IMR-90 (cell line): ENCODE measurements around the gene MYH9. TPM values are rescaled to one million over a fixed set of nuclear protein-coding genes. Genes with fewer than 3 reads are reported as not detected.
A peak's percentile ranks its signal among the peaks of the same experiment; 100 is the strongest.

Source experiments
- ATAC-seq: fragments of 200-7000 bp; cut with Tn5 transposase; 2 replicates; pipeline ENCODE4 v1.9.1; 2020; ENCODE audit warnings: low read depth, mild to moderate bottlenecking, moderate library complexity
- BruUV-seq: library from RNA; stranded (reverse); fragments of 400-500 nt; replicated peaks from 2 replicates; lab custom pipeline; 2021; lab: Mats Ljungman, UMichigan
- CTCF ChIA-PET: fragments of 300-600 bp; formaldehyde crosslinking; extraction: SDS; loops from one replicate; lab custom pipeline; 2021; ENCODE audit warnings: antibody characterized with exemption; lab: Yijun Ruan, JAX
- POLR2A ChIA-PET: fragments of 300-600 bp; sonication (Branson Sonifier 250); formaldehyde crosslinking; loops from one replicate; lab custom pipeline; 2022; ENCODE audit warnings: antibody characterized with exemption; ENCODE audit not compliant: unreplicated experiment; lab: Charles Lee
- DNase-seq: peaks from one replicate; pipeline ENCODE4 v3.0.0; 2013
- H2AFZ ChIP-seq: replicated peaks from 2 replicates; pipeline ENCODE3; 2013; ENCODE audit warnings: low read length, mild to moderate bottlenecking; ENCODE audit not compliant: poor library complexity
- H2AK5ac ChIP-seq: 2 replicates; pipeline ENCODE4 v1.6.1; 2013; ENCODE audit warnings: low read depth, low read length, inconsistent platforms
- H2AK9ac ChIP-seq: replicated peaks from 2 replicates; pipeline ENCODE3; 2013; ENCODE audit warnings: mild to moderate bottlenecking, low read depth, low read length, moderate library complexity; ENCODE audit not compliant: poor library complexity
- H2BK120ac ChIP-seq: 2 replicates; pipeline ENCODE4 v1.6.1; 2013; ENCODE audit warnings: low read depth, low read length, inconsistent platforms
- H2BK15ac ChIP-seq: 3 replicates; pipeline ENCODE4 v1.6.1; 2013; ENCODE audit warnings: low read depth, low read length, inconsistent platforms
- H2BK20ac ChIP-seq: 2 replicates; pipeline ENCODE4 v1.6.1; 2013; ENCODE audit warnings: low read depth, mild to moderate bottlenecking, inconsistent platforms, low read length, moderate library complexity
- H2BK5ac ChIP-seq: 2 replicates; pipeline ENCODE4 v1.6.1; 2013; ENCODE audit warnings: mild to moderate bottlenecking, low read depth, low read length, inconsistent platforms; ENCODE audit not compliant: poor library complexity, severe bottlenecking
- H3K14ac ChIP-seq: replicated peaks from 2 replicates; pipeline ENCODE4 v1.6.1; 2013; ENCODE audit warnings: low read depth, low read length, inconsistent platforms
- H3K18ac ChIP-seq: 2 replicates; pipeline ENCODE4 v1.6.1; 2013; ENCODE audit warnings: low read depth, low read length, control low read depth
- H3K23ac ChIP-seq: 2 replicates; pipeline ENCODE4 v1.6.1; 2013; ENCODE audit warnings: low read depth, low read length, inconsistent platforms
- H3K27ac ChIP-seq: 2 replicates; pipeline ENCODE4 v1.5.1; 2013; ENCODE audit warnings: mild to moderate bottlenecking, control low read depth, low read length; ENCODE audit not compliant: insufficient read depth
- H3K27me3 ChIP-seq: 2 replicates; pipeline ENCODE4 v1.6.1; 2013; ENCODE audit warnings: low read length; ENCODE audit not compliant: control insufficient read depth, insufficient read depth
- H3K36me3 ChIP-seq: 2 replicates; pipeline ENCODE4 v1.6.1; 2013; ENCODE audit warnings: low read length, mixed read lengths; ENCODE audit not compliant: control insufficient read depth, insufficient read depth
- H3K4ac ChIP-seq: 2 replicates; pipeline ENCODE4 v1.6.1; 2013; ENCODE audit warnings: low read depth, low read length, inconsistent platforms
- H3K4me1 ChIP-seq: 2 replicates; pipeline ENCODE4 v1.6.1; 2013; ENCODE audit warnings: low read length, mixed read lengths; ENCODE audit not compliant: control insufficient read depth, insufficient read depth
- H3K4me2 ChIP-seq: 2 replicates; pipeline ENCODE4 v1.6.1; 2013; ENCODE audit warnings: low read depth, mild to moderate bottlenecking, control low read depth, low read length, moderate library complexity
- H3K4me3 ChIP-seq: 2 replicates; pipeline ENCODE4 v1.5.1; 2013; ENCODE audit warnings: low read depth, mild to moderate bottlenecking, control low read depth, low read length, moderate library complexity; ENCODE audit not compliant: insufficient read depth
- H3K56ac ChIP-seq: 2 replicates; pipeline ENCODE4 v1.6.1; 2013; ENCODE audit warnings: low read length, inconsistent platforms; ENCODE audit not compliant: insufficient read depth; ENCODE audit errors: extremely low read depth
- H3K79me1 ChIP-seq, 2 experiments: 2 replicates each; pipeline ENCODE4 v1.6.1; 2013; ENCODE audit warnings: low read length in 2 of 2, inconsistent platforms in 1 of 2, low read depth in 1 of 2
- H3K9ac ChIP-seq: 2 replicates; pipeline ENCODE4 v1.6.1; 2013; ENCODE audit warnings: low read depth, low read length, control low read depth
- H3K9me1 ChIP-seq: 2 replicates; pipeline ENCODE4 v1.6.1; 2013; ENCODE audit warnings: low read length, inconsistent platforms; ENCODE audit not compliant: insufficient read depth
- H3K9me3 ChIP-seq: 2 replicates; pipeline ENCODE4 v1.6.1; 2013; ENCODE audit warnings: low read length; ENCODE audit not compliant: control insufficient read depth, insufficient read depth
- H4K20me1 ChIP-seq: 2 replicates; pipeline ENCODE4 v1.6.1; 2013; ENCODE audit warnings: low read length, inconsistent platforms; ENCODE audit not compliant: insufficient read depth
- H4K5ac ChIP-seq: 2 replicates; pipeline ENCODE4 v1.6.1; 2013; ENCODE audit warnings: mild to moderate bottlenecking, low read depth, low read length, control low read depth
- H4K8ac ChIP-seq, 2 experiments: 2 replicates each; pipeline ENCODE4 v1.6.1; 2013; ENCODE audit warnings: low read depth in 2 of 2, low read length in 2 of 2, control low read depth in 1 of 2, inconsistent platforms in 1 of 2
- H4K91ac ChIP-seq: 2 replicates; pipeline ENCODE4 v1.6.1; 2013; ENCODE audit warnings: low read depth, low read length, inconsistent platforms; ENCODE audit not compliant: insufficient read depth
- MAFK ChIP-seq: IDR thresholded peaks from 2 replicates; pipeline ENCODE4 v1.6.1; 2012; ENCODE audit warnings: low read depth, low read length, improper control_type of control experiment
- MXI1 ChIP-seq: IDR thresholded peaks from 2 replicates; pipeline ENCODE4 v1.6.1; 2012; ENCODE audit warnings: low read depth, mild to moderate bottlenecking, low read length, moderate library complexity, borderline replicate concordance
- NFE2L2 ChIP-seq: fragments of 150-350 bp; IDR thresholded peaks from 2 replicates; pipeline ENCODE4 v1.6.1; 2016; ENCODE audit warnings: low read depth, mild to moderate bottlenecking, low read length
- POLR2A ChIP-seq: IDR thresholded peaks from 2 replicates; pipeline ENCODE4 v1.6.1; 2012; ENCODE audit warnings: mild to moderate bottlenecking, low read depth, low read length
- USF2 ChIP-seq: fragments of 150-350 bp; IDR thresholded peaks from 2 replicates; pipeline ENCODE4 v1.6.1; 2017; ENCODE audit warnings: mild to moderate bottlenecking, antibody characterized with exemption, low read length, low read depth
- WGBS, 2 experiments: methylation state at CpG; one replicate each; pipeline versions ENCODE4 v1.1.5 to v1.1.7; 2013; ENCODE audit warnings: missing lambda C conversion rate in 2 of 2; ENCODE audit not compliant: insufficient read length in 1 of 2; ENCODE audit errors: extremely low coverage in 2 of 2; 5-methylcytosine and 5-hydroxymethylcytosine counted together
- dilution Hi-C: fragments of 300-500 bp; cut with HindIII; formaldehyde crosslinking; loops from one replicate; pipeline ENCODE4 v1.14.3; 2018; ENCODE audit warnings: low sequenced_read_pairs; ENCODE audit not compliant: unreplicated experiment
- in situ Hi-C: fragments of 300-500 bp; cut with MboI; formaldehyde crosslinking; loops from 3 replicates; pipeline ENCODE4 v1.14.3; 2019; ENCODE audit warnings: low sequenced_read_pairs, inconsistent platforms, mixed read lengths
- intact Hi-C: fragments of 100-400 bp; cut with micrococcal nuclease; formaldehyde crosslinking; loops from 2 replicates; pipeline ENCODE4 v1.10.0; 2022
- polyA plus RNA-seq, 3 experiments: library from polyadenylated mRNA; depleted of rRNA; stranded (reverse); fragments of >200 nt; gene quantifications; 2 replicates each; pipeline ENCODE4 v1.2.3, GENCODE V29; 2012; ENCODE audit warnings: low replicate concordance in 1 of 3
- total RNA-seq: library from RNA; depleted of rRNA; stranded (reverse); fragments of >200 nt; gene quantifications from 2 replicates; pipeline ENCODE4 v1.2.3, GENCODE V29; 2012
- TF ChIP-seq, protein P1 (sequence below): fragments of 150-350 bp; IDR thresholded peaks from 2 replicates; pipeline ENCODE4 v1.6.1; 2016; ENCODE audit warnings: low read depth, mild to moderate bottlenecking, low read length, moderate library complexity, borderline replicate concordance

The MYH9 gene
- total and polyA plus RNA-seq, 2 of the 4 experiments (the other 2 are of a cell fraction): 475 to 554 TPM

- TF ChIP-seq, protein P1, sequence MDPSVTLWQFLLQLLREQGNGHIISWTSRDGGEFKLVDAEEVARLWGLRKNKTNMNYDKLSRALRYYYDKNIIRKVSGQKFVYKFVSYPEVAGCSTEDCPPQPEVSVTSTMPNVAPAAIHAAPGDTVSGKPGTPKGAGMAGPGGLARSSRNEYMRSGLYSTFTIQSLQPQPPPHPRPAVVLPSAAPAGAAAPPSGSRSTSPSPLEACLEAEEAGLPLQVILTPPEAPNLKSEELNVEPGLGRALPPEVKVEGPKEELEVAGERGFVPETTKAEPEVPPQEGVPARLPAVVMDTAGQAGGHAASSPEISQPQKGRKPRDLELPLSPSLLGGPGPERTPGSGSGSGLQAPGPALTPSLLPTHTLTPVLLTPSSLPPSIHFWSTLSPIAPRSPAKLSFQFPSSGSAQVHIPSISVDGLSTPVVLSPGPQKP: no peak
Measured at GRCh38 chr22:36328635-36329253, 59.0 kb downstream of the MYH9 start (continued).

GRCh38 chr22:36327922-36328551 is 59.7 kb downstream of the MYH9 start:
- no peak overlapping the region for H3K4me3 ChIP-seq
- H3K23ac ChIP-seq: peak overlapping the region; percentile 99
- peak overlapping the region; percentile 99 for H2AK9ac ChIP-seq
- peak overlapping the region; percentile 97 for H2BK120ac ChIP-seq
- H3K56ac ChIP-seq: peak overlapping the region; percentile 99
- ATAC-seq (no peak), DNase-seq (peak; percentile 78)
- H4K20me1 ChIP-seq: peaks cover 77% of the 10 kb centered on the region
- peak overlapping the region; percentile 87 for H3K9ac ChIP-seq
- dilution Hi-C loops (no loop called here), intact Hi-C loops (loop anchor here (2.0 kb wide), 1 partner anchor 143 kb away; no protein-coding TSS in a partner anchor), in situ Hi-C loops (no loop called here)
- BruUV-seq: no TSS peak
- H3K18ac ChIP-seq: peak overlapping the region; percentile 89
- H3K4ac ChIP-seq: peak overlapping the region; percentile 100
- ChIA-PET CTCF (interaction anchor here (1.8 kb wide), 2 partner anchors 50 to 142 kb away, joined by 4 to 7 read pairs; no protein-coding TSS in a partner anchor), POLR2A (interaction anchor here (0.5 to 1.4 kb wide), 5 partner anchors 53 to 200 kb away, joined by 3 to 7 read pairs (median 5); no protein-coding TSS in a partner anchor)
- peak overlapping the region; percentile 99 for H3K14ac ChIP-seq
- no peak overlapping the region for H2AFZ ChIP-seq
- peak overlapping the region; percentile 99 for H2AK5ac ChIP-seq
- peaks cover 81% of the 10 kb centered on the region for H3K36me3 ChIP-seq
- H3K27me3 ChIP-seq: no peaks in the 10 kb centered on the region
- peaks cover 63% of the 10 kb centered on the region for H3K9me1 ChIP-seq
- H4K91ac ChIP-seq: peak overlapping the region; percentile 100
- no peak overlapping the region for H3K4me2 ChIP-seq
- peaks cover 18 to 95% of the 10 kb centered on the region in 2 experiments; a peak in 3 of 4 replicates for H3K79me1 ChIP-seq
- H2BK15ac ChIP-seq: peak overlapping the region; percentile 74; the same call in 2 of the 3 replicates
- TF ChIP-seq USF2 (no peak), MXI1 (no peak), POLR2A (0 out of 2 replicates have a peak, but pooled peaks have one; percentile 10), MAFK (no peak), NFE2L2 (no peak)
- H3K9me3 ChIP-seq: no peaks in the 10 kb centered on the region
- peak overlapping the region; percentile 75 to 95 for H4K8ac ChIP-seq
- peak overlapping the region; percentile 93 for H2BK20ac ChIP-seq
- H3K27ac ChIP-seq: peak overlapping the region; percentile 87
- peak overlapping the region; percentile 100 for H2BK5ac ChIP-seq
- H4K5ac ChIP-seq: peak overlapping the region; percentile 96
- H3K4me1 ChIP-seq: peaks cover 82% of the 10 kb centered on the region
- 47% methylated on average over 6 of the region's 13 CpGs; no CpG with 5 or more reads in 1 of the 2 experiments for WGBS, 2 experiments
